K562 (cell line): ENCODE results near the gene MCCC1. TPM values are rescaled to one million over a fixed set of nuclear protein-coding genes. Genes with fewer than 3 reads are reported as not detected.
A peak's percentile ranks its signal among the peaks of the same experiment; 100 is the strongest.

Experiments
- ATAC-seq: fragments of 200-7000 bp; cut with Tn5 transposase; 3 replicates; pipeline ENCODE4 v1.9.1; 2020; ENCODE audit warnings: moderate library complexity
- BruUV-seq: library from RNA; stranded (reverse); fragments of 400-500 nt; replicated peaks from 2 replicates; lab custom pipeline; 2021; lab: Mats Ljungman, UMichigan
- CTCF ChIA-PET: fragments of 300-600 bp; formaldehyde crosslinking; extraction: SDS; loops from one replicate; lab custom pipeline; 2021; ENCODE audit warnings: low intra/inter-chr PET ratio; lab: Yijun Ruan, JAX
- POLR2A ChIA-PET: fragments of 300-600, 350-650 bp; sonication (Branson Sonifier 250); formaldehyde crosslinking; extraction: SDS; loops from one replicate; lab custom pipeline; 2021; ENCODE audit warnings: antibody characterized with exemption, inconsistent platforms; lab: Yijun Ruan, JAX
- DNase-seq, 4 experiments: peaks; one replicate each; pipeline versions ENCODE4 v3.0.0 to v3.0.0-alpha.2; 2011 to 2018; ENCODE audit warnings: low spot score in 3 of 4, mixed read lengths in 3 of 4; ENCODE audit errors: extremely low read depth in 1 of 4
- FAIRE-seq: peaks from 2 replicates; lab custom pipeline; 2011; peaks lifted over from hg19 to GRCh38; lab: Jason Lieb, UNC
- H2AFZ ChIP-seq: 2 replicates; pipeline ENCODE4 v1.6.0; 2011; ENCODE audit warnings: low read depth, low read length, control low read depth, inconsistent platforms
- H3K27ac ChIP-seq: fragments of 200-600 bp; 3 replicates; pipeline ENCODE4 v1.8.0; 2011; ENCODE audit warnings: low read depth, mild to moderate bottlenecking, control low read depth, inconsistent platforms, low read length, moderate library complexity, mixed read lengths; ENCODE audit errors: extremely low read depth
- H3K27me3 ChIP-seq, 2 experiments: fragments of 300-600 bp in 1 of 2; 2 replicates in 1 of 2; 3 replicates in 1 of 2; pipeline versions ENCODE4 v1.6.0 to v1.8.0; 2011; ENCODE audit warnings: inconsistent platforms in 2 of 2, low read length in 2 of 2, mild to moderate bottlenecking in 1 of 2, mixed read lengths in 1 of 2, moderate library complexity in 1 of 2; ENCODE audit not compliant: control insufficient read depth in 2 of 2, insufficient read depth in 2 of 2
- H3K36me3 ChIP-seq: fragments of 300-600 bp; 3 replicates; pipeline ENCODE4 v1.8.0; 2011; ENCODE audit warnings: mild to moderate bottlenecking, low read length, inconsistent platforms; ENCODE audit not compliant: control insufficient read depth, insufficient read depth
- H3K4me1 ChIP-seq, 2 experiments: fragments of 200-600 bp in 1 of 2; replicated peaks in 1 of 2; 2 replicates in 1 of 2; 3 replicates in 1 of 2; pipeline versions ENCODE4 v1.5.1 to v1.8.0; 2011; ENCODE audit warnings: inconsistent platforms in 2 of 2, low read length in 2 of 2, mild to moderate bottlenecking in 1 of 2, mixed read lengths in 1 of 2, moderate library complexity in 1 of 2; ENCODE audit not compliant: control insufficient read depth in 2 of 2, insufficient read depth in 2 of 2
- H3K4me2 ChIP-seq: 2 replicates; pipeline ENCODE4 v1.6.1; 2011; ENCODE audit warnings: low read length, control low read depth, inconsistent platforms, mixed read lengths; ENCODE audit not compliant: insufficient read depth
- H3K4me3 ChIP-seq: fragments of 200-600 bp; sonication (generic), shearing (Covaris generic); 2 replicates; pipeline ENCODE4 v1.5.1; 2016; ENCODE audit warnings: control low read depth, inconsistent platforms
- H3K79me2 ChIP-seq: fragments of 200-600 bp; 3 replicates; pipeline ENCODE4 v1.8.0; 2011; ENCODE audit warnings: low read length, inconsistent platforms; ENCODE audit not compliant: control insufficient read depth, insufficient read depth
- H3K9ac ChIP-seq, 2 experiments: 2 replicates each; pipeline versions ENCODE4 v1.6.0 to v1.6.1; 2011; ENCODE audit warnings: low read depth in 2 of 2, low read length in 2 of 2, control low read depth in 1 of 2, inconsistent platforms in 1 of 2, mild to moderate bottlenecking in 1 of 2, mixed read lengths in 1 of 2; ENCODE audit not compliant: insufficient read depth in 1 of 2
- H3K9me1 ChIP-seq: one replicate; pipeline ENCODE4 v1.6.0; 2011; ENCODE audit warnings: inconsistent platforms, mild to moderate bottlenecking, low read length, moderate library complexity; ENCODE audit not compliant: control insufficient read depth, insufficient read depth
- H3K9me3 ChIP-seq: replicated peaks from 2 replicates; pipeline ENCODE4 v1.5.1; 2011; ENCODE audit warnings: low read depth, low read length, inconsistent platforms; ENCODE audit not compliant: control insufficient read depth, insufficient read depth
- H4K20me1 ChIP-seq: replicated peaks from 2 replicates; pipeline ENCODE4 v1.6.1; 2011; ENCODE audit warnings: low read length, inconsistent platforms, mixed read lengths; ENCODE audit not compliant: control insufficient read depth, insufficient read depth
- NFE2 ChIP-seq: IDR thresholded peaks from 2 replicates; pipeline ENCODE4 v1.6.1; 2014; ENCODE audit warnings: antibody characterized with exemption, low read depth
- NRF1 ChIP-seq, 2 experiments: fragments of 450-650 bp; IDR thresholded peaks in 1 of 2; conservative IDR thresholded peaks in 1 of 2; 2 replicates each; pipeline ENCODE4 v1.6.1; 2014; ENCODE audit warnings: mild to moderate bottlenecking in 2 of 2
- ZBED1 ChIP-seq: IDR thresholded peaks from 2 replicates; pipeline ENCODE4 v1.6.1; 2014
- ZNF41 ChIP-seq: fragments of 250-450 bp; sonication (Bioruptor Pico); conservative IDR thresholded peaks from 2 replicates; pipeline ENCODE4 v1.4.0; 2020; ENCODE audit warnings: mild to moderate bottlenecking
- ZNF436 ChIP-seq: fragments of 250-450, 450-650 bp; sonication (Bioruptor Pico); formaldehyde crosslinking; IDR thresholded peaks from 2 replicates; pipeline ENCODE4 v1.7.0; 2020; ENCODE audit warnings: mild to moderate bottlenecking
- WGBS: fragments of 100-300 bp; shearing (Covaris generic); methylation state at CpG from one replicate; pipeline ENCODE4 v1.1.6; 2016; ENCODE audit warnings: low coverage, mixed read lengths; ENCODE audit not compliant: insufficient coverage; ENCODE audit errors: missing lambda C conversion rate; 5-methylcytosine and 5-hydroxymethylcytosine counted together
- in situ Hi-C: fragments of 300-500 bp; cut with MboI; formaldehyde crosslinking; loops from 4 replicates; pipeline ENCODE4 v1.15.0; 2018; ENCODE audit warnings: inconsistent platforms, mixed read lengths
- intact Hi-C: fragments of 100-400 bp; cut with micrococcal nuclease; formaldehyde crosslinking; loops from 2 replicates; pipeline ENCODE4 v1.14.2; 2022
- polyA plus RNA-seq, 8 experiments: library from polyadenylated mRNA; depleted of rRNA in 4 of 8; stranded (reverse) in 5 of 8; unstranded in 3 of 8; fragments of >200 nt; fragmentation: Nextera tagmentation in 2 of 8; fragmentation: Illumina TruSeq in 1 of 8; extraction: Ambion mirVana in 2 of 8; extraction: Trizol in 1 of 8; gene quantifications; 2 replicates each; pipeline versions ENCODE4 v1.2.1 to v1.2.3, GENCODE V29; 2011 to 2014; ENCODE audit warnings: inconsistent platforms in 1 of 8, missing spikeins in 1 of 8
- total RNA-seq, 7 experiments: library from RNA; depleted of rRNA in 6 of 7; stranded (reverse); fragments of >200 nt in 6 of 7; fragmentation: Illumina TruSeq in 2 of 7; extraction: Trizol in 2 of 7; gene quantifications; 2 replicates each; pipeline versions ENCODE4 v1.2.1 to v1.2.3, GENCODE V29; 2011 to 2021; ENCODE audit warnings: low replicate concordance in 1 of 7
- TF ChIP-seq, protein P1 (sequence below): fragments of 250-450 bp; sonication (Bioruptor Pico); IDR thresholded peaks from 2 replicates; pipeline ENCODE4 v1.5.0; 2021
- TF ChIP-seq, protein P2 (sequence below), 2 experiments: IDR thresholded peaks in 1 of 2; conservative IDR thresholded peaks in 1 of 2; 2 replicates each; pipeline ENCODE4 v1.6.1; 2016; ENCODE audit warnings: low read depth in 2 of 2, mild to moderate bottlenecking in 1 of 2, missing compliant biosample characterization in 1 of 2, missing genetic modification characterization in 1 of 2, moderate library complexity in 1 of 2

Gene MCCC1
- total and polyA plus RNA-seq, 9 of the 15 experiments (the other 6 are each of a cell fraction or from before 2014, with no cell fraction given) = 13.7 to 26.9 (median 23.0) TPM

DNA sequence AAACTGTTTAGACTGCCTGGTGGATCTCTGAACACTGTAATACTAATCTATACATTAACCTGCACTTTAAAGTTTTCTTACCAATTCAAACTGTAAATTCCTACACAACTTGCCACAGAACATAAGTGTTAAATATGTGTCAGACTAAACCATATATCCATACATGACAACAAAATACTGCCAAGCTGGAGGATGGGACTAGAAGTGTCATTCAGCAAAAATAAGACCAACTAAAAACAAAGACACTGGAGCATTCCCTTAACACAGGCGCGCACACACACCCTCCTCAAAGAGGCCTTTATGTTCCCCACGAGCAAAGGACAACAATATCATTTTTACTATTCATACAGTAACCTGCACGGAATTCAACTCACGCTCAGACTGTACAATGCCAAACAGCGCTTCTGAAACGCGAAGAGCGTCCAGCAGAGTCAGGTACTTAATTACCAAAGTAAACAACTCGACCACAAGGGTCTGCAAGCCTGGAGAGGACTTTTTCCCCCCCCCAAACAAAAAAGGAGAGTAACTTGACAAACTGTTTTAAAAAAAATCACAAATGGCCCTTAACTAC lies 120.1 kb downstream of the MCCC1 start (continued):
- no peak for TF ChIP-seq ZNF436
- TF ChIP-seq ZNF41 (CRISPR knock-in tag) = no peak
- TF ChIP-seq, protein P1, sequence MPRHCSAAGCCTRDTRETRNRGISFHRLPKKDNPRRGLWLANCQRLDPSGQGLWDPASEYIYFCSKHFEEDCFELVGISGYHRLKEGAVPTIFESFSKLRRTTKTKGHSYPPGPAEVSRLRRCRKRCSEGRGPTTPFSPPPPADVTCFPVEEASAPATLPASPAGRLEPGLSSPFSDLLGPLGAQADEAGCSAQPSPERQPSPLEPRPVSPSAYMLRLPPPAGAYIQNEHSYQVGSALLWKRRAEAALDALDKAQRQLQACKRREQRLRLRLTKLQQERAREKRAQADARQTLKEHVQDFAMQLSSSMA (CRISPR knock-in tag) = no peak

DNA sequence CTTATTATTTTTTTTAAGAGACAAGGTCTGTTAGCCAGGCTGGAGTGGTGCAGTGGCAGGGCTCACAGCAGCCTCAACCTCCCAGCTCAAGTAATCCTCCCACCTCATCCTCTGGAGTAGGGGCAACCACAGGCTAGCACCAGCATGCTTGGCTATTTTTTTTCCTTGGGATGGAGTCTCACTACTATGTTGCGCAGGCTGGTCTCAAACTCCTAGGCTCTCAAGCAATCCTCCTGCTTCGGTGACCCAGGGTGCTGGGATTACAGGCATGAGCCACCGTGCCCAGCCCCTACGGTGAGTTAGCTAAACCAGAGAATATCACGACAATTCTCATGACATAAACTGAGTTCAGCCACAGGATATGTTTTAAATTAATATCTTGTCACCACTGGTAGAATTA lies 120.9 kb downstream of the MCCC1 start:
- POLR2A ChIA-PET = interaction anchor here (0.7 to 1.6 kb wide), 8 partner anchors 9 to 120 kb away, joined by 3 to 5 read pairs (median 4); partner anchors contain the start of gene MCCC1
- Histone ChIP-seq H2AFZ (no peak overlapping the region), H3K27ac (peak overlapping the region; percentile 72), H3K36me3 (no peaks in the 10 kb centered on the region), H3K4me1 (peaks cover 22 to 36% of the 10 kb centered on the region in 2 experiments), H3K27me3 (no peaks in the 10 kb centered on the region), H3K79me2 (peaks cover 65% of the 10 kb centered on the region), H3K4me3 (peak overlapping the region; percentile 74), H3K9me1 (no peaks in the 10 kb centered on the region), H3K9me3 (no peaks in the 10 kb centered on the region), H3K9ac (peak overlapping the region; percentile 75 to 89), H4K20me1 (0 out of 2 replicates have a peak, but pooled peaks cover 3% of the 10 kb centered on the region), H3K4me2 (peak overlapping the region; percentile 89)
- ATAC-seq (peak; percentile 33), FAIRE-seq (peak; percentile 60), DNase-seq (peak in 1 of 4 experiments; percentile 40)
- in situ Hi-C loops (no loop called here), intact Hi-C loops (loop anchor here (2.0 kb wide), 1 partner anchor 58 kb away; no protein-coding TSS in a partner anchor)
- no TSS peak for BruUV-seq
- CTCF ChIA-PET = no interaction called here
- 5% methylated on average over 5 of the region's 5 CpGs for WGBS
- TF ChIP-seq ZBED1 (peak; percentile 87), NFE2 (peak; percentile 15; the same call in 1 of the 2 replicates), NRF1 (conservative IDR thresholded peaks at IDR 0.05 in 1 of 2, IDR thresholded peaks at IDR 0.05 in 1 of 2) (peak; percentile 70 to 74)
- TF ChIP-seq, protein P2, sequence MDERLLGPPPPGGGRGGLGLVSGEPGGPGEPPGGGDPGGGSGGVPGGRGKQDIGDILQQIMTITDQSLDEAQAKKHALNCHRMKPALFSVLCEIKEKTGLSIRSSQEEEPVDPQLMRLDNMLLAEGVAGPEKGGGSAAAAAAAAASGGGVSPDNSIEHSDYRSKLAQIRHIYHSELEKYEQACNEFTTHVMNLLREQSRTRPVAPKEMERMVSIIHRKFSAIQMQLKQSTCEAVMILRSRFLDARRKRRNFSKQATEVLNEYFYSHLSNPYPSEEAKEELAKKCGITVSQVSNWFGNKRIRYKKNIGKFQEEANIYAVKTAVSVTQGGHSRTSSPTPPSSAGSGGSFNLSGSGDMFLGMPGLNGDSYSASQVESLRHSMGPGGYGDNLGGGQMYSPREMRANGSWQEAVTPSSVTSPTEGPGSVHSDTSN (CRISPR knock-in tag; IDR thresholded peaks at IDR 0.05; ENCODE audit: low read depth) = no peak
- TF ChIP-seq, protein P2 (tag; conservative IDR thresholded peaks at IDR 0.05; ENCODE audit: low read depth) = no peak
